ENCODE data around the gene TPD52L1. TPM values are rescaled to one million over a fixed set of nuclear protein-coding genes. Genes with fewer than 3 reads are reported as not detected.

The TPD52L1 gene
- total and polyA plus RNA-seq, 2 donors (not counting 3 experiments of a cell fraction or from before 2014, with no cell fraction given), result 0.29 to 0.37 TPM

DNA sequence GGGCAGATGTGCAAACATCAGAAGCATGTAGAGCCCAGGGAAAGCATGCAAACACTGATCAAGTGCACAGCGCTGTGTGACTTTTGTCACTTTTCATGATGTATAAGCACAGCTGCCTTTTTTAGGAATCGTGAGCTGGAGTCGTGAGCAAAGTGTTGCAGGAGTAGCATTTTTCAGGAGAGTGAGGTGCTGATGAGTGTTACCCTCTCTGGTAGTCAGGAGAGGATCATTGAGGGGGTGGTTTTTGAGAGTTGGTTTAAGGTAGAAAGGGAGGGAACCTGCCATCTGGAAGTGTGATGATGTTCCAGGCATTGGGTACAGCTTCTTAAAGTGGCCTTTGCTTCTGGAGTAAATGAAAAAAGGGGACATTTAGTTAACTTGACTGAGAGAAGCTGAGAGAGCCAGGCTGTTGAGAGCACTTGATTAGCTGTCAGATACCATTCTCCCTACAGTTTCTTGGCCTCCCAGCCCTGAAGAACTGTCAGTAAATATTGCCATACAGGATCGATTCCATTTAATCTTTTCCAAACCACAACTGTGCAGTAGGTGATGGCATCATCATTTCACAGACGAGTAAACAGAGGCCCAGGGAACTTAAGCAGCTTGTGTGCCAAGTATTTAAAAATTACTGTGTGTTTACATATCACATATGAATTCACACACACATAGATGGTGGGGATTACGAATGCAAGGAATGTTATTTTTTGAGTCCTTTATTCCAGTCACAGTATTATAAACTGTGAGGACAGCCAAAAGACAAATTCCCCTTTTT lies 28.9 kb downstream of the TPD52L1 start:
- Histone ChIP-seq H3K9me3 (replicated peaks; ENCODE audit: control insufficient read depth, insufficient read depth, low read length) (no peaks in the 10 kb centered on the region), H3K36me3 (ENCODE audit: control insufficient read depth in 2 of 2, extremely low read depth in 1 of 2, insufficient read depth in 2 of 2, low read length in 2 of 2) (no peaks in the 10 kb centered on the region), H3K79me2 (ENCODE audit: control insufficient read depth, insufficient read depth, low read length) (no peaks in the 10 kb centered on the region), H3K9ac (replicated peaks; ENCODE audit: extremely low read depth, insufficient read depth, low read length) (no peak overlapping the region), H3K4me1 (ENCODE audit: control insufficient read depth, extremely low read depth, insufficient read depth, low read length) (no peaks in the 10 kb centered on the region), H3K27me3 (ENCODE audit: control insufficient read depth in 2 of 2, insufficient read depth in 2 of 2, low read length in 2 of 2) (peaks cover 0 to 2% of the 10 kb centered on the region in 2 experiments), H3K9me1 (replicated peaks; ENCODE audit: control insufficient read depth, extremely low read depth, insufficient read depth, low read length) (no peaks in the 10 kb centered on the region), H2AFZ (ENCODE audit: low read depth, low read length) (no peak overlapping the region), H3K4me3 (replicated peaks in 1 of 3; ENCODE audit: insufficient read depth in 1 of 3, low read depth in 1 of 3, low read length in 3 of 3) (no peak overlapping the region), H3K4me2 (ENCODE audit: insufficient read depth, low read length) (no peak overlapping the region), H4K20me1 (replicated peaks; ENCODE audit: control insufficient read depth, extremely low read depth, insufficient read depth, low read length) (no peaks in the 10 kb centered on the region), H3K27ac (ENCODE audit: insufficient read depth, low read depth, low read length) (no peak overlapping the region)
- dilution Hi-C loops (cut with MboI; ENCODE audit: extremely low pct_ligation_motif_present, low sequenced_read_pairs), result no loop called here
- TF ChIP-seq, protein P1, sequence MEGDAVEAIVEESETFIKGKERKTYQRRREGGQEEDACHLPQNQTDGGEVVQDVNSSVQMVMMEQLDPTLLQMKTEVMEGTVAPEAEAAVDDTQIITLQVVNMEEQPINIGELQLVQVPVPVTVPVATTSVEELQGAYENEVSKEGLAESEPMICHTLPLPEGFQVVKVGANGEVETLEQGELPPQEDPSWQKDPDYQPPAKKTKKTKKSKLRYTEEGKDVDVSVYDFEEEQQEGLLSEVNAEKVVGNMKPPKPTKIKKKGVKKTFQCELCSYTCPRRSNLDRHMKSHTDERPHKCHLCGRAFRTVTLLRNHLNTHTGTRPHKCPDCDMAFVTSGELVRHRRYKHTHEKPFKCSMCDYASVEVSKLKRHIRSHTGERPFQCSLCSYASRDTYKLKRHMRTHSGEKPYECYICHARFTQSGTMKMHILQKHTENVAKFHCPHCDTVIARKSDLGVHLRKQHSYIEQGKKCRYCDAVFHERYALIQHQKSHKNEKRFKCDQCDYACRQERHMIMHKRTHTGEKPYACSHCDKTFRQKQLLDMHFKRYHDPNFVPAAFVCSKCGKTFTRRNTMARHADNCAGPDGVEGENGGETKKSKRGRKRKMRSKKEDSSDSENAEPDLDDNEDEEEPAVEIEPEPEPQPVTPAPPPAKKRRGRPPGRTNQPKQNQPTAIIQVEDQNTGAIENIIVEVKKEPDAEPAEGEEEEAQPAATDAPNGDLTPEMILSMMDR (IDR thresholded peaks at IDR 0.05; ENCODE audit: extremely low read depth in 1 of 2, insufficient read depth in 1 of 2, low read depth in 1 of 2, low read length in 2 of 2), result no peak
- TF ChIP-seq POLR2AphosphoS5 (IDR thresholded peaks at IDR 0.05; ENCODE audit: insufficient read depth, low read depth, low read length), result no peak
- no peak for TF ChIP-seq FOS (IDR thresholded peaks at IDR 0.05; ENCODE audit: borderline replicate concordance, insufficient read depth, low read length)
- TF ChIP-seq JUN (IDR thresholded peaks at IDR 0.05; ENCODE audit: borderline replicate concordance, insufficient read depth, insufficient read length, low read depth), result no peak
- no peak for TF ChIP-seq EZH2 (IDR thresholded peaks at IDR 0.05; ENCODE audit: borderline replicate concordance, low read depth, low read length, severe bottlenecking)
- no peak for TF ChIP-seq GATA2 (IDR thresholded peaks at IDR 0.05; ENCODE audit: insufficient read depth, insufficient read length, low read depth, low read length)
- POLR2A ChIA-PET, result no interaction called here
- no TSS peak for BruUV-seq (replicated peaks)
- intact Hi-C loops (cut with micrococcal nuclease), result no loop called here
- no peak for DNase-seq (ENCODE audit: low read depth, low spot score)
- FAIRE-seq, result no peak
- CTCF ChIA-PET, result interaction anchor here (1.2 to 1.7 kb wide), 2 partner anchors 10 to 14 kb away, joined by 4 to 13 read pairs; no protein-coding TSS in a partner anchor

Measured in endothelial cell of umbilical vein (primary cell).